ENCODE data around the gene GNL2. TPM values are rescaled to one million over a fixed set of nuclear protein-coding genes. Genes with fewer than 3 reads are reported as not detected.
"Not testable (repeated sequence)": the region's sequence is repeated elsewhere in the genome, so short reads cannot be mapped to it uniquely, and the experiment has no call there.

The GNL2 gene
- total RNA-seq, 1 experiment from 2014 or later = 133 TPM

- intact Hi-C loops (cut with micrococcal nuclease) = loop anchor here (1.0 kb wide), 1 partner anchor 119 kb away; no protein-coding TSS in a partner anchor
- TF ChIP-seq CTCF (IDR thresholded peaks at IDR 0.05; ENCODE audit: unreplicated experiment) = no peak
- peaks cover 24% of the 10 kb centered on the region for H3K36me3 Mint-ChIP-seq (ENCODE audit: insufficient read depth, unreplicated experiment)
- H3K27me3 Mint-ChIP-seq (ENCODE audit: insufficient read depth, unreplicated experiment) = no peaks in the 10 kb centered on the region
- no peak overlapping the region for H3K4me3 Mint-ChIP-seq (ENCODE audit: unreplicated experiment)
- H3K27ac Mint-ChIP-seq (ENCODE audit: low read depth, unreplicated experiment) = no peak overlapping the region
- no peaks in the 10 kb centered on the region for H3K4me1 Mint-ChIP-seq (ENCODE audit: insufficient read depth, unreplicated experiment)
- no peaks in the 10 kb centered on the region for H3K9me3 Mint-ChIP-seq (ENCODE audit: unreplicated experiment)
- POLR2A ChIA-PET = interaction anchor here (0.7 to 2.9 kb wide), 4 partner anchors 8 to 49 kb away, joined by 3 to 11 read pairs (median 6); partner anchors contain the start of genes MEAF6 and SNIP1
- no TSS peak for BruUV-seq (replicated peaks)
- DNase-seq (ENCODE audit: unreplicated experiment) = no peak
- CTCF ChIA-PET = interaction anchor here (0.8 to 2.3 kb wide), 3 partner anchors 40 to 119 kb away, joined by 3 to 10 read pairs (median 6); no protein-coding TSS in a partner anchor
Measured at GRCh38 chr1:37562984-37563383, 32.8 kb downstream of the GNL2 start.

GRCh38 chr1:37561133-37562132, 34.3 kb downstream of the GNL2 start:
- Mint-ChIP-seq H3K36me3 (ENCODE audit: insufficient read depth, unreplicated experiment) (peaks cover 9% of the 10 kb centered on the region), H3K4me1 (ENCODE audit: insufficient read depth, unreplicated experiment) (no peaks in the 10 kb centered on the region), H3K27ac (ENCODE audit: low read depth, unreplicated experiment) (no peak overlapping the region), H3K4me3 (ENCODE audit: unreplicated experiment) (no peak overlapping the region), H3K27me3 (ENCODE audit: insufficient read depth, unreplicated experiment) (no peaks in the 10 kb centered on the region), H3K9me3 (ENCODE audit: unreplicated experiment) (no peaks in the 10 kb centered on the region)
- ChIA-PET CTCF (interaction anchor here (0.7 kb wide), 1 partner anchor 115 kb away, joined by 3 read pairs; no protein-coding TSS in a partner anchor), POLR2A (no interaction called here)
- BruUV-seq (replicated peaks) = TSS peak; percentile 6
- intact Hi-C loops (cut with micrococcal nuclease) = loop anchor here (1.0 kb wide), 1 partner anchor 121 kb away; no protein-coding TSS in a partner anchor
- peak; percentile 45 for TF ChIP-seq CTCF (IDR thresholded peaks at IDR 0.05; ENCODE audit: unreplicated experiment)
- peak; percentile 44 for DNase-seq (ENCODE audit: unreplicated experiment)

- no peak for DNase-seq (ENCODE audit: unreplicated experiment)
- H3K27ac Mint-ChIP-seq (ENCODE audit: low read depth, unreplicated experiment) = no peak overlapping the region
- TF ChIP-seq CTCF (IDR thresholded peaks at IDR 0.05; ENCODE audit: unreplicated experiment) = no peak
- CTCF ChIA-PET = interaction anchor here (0.7 kb wide), 1 partner anchor 116 kb away, joined by 3 read pairs; no protein-coding TSS in a partner anchor
- intact Hi-C loops (cut with micrococcal nuclease) = no loop called here
- BruUV-seq (replicated peaks) = no TSS peak
- no peaks in the 10 kb centered on the region for H3K9me3 Mint-ChIP-seq (ENCODE audit: unreplicated experiment)
- no peaks in the 10 kb centered on the region for H3K27me3 Mint-ChIP-seq (ENCODE audit: insufficient read depth, unreplicated experiment)
- H3K4me1 Mint-ChIP-seq (ENCODE audit: insufficient read depth, unreplicated experiment) = no peaks in the 10 kb centered on the region
- no peak overlapping the region for H3K4me3 Mint-ChIP-seq (ENCODE audit: unreplicated experiment)
- POLR2A ChIA-PET = no interaction called here
- peaks cover 4% of the 10 kb centered on the region for H3K36me3 Mint-ChIP-seq (ENCODE audit: insufficient read depth, unreplicated experiment)
Measured at GRCh38 chr1:37560401-37561132, 35.2 kb downstream of the GNL2 start.

GRCh38 chr1:37559957-37560379, 35.8 kb downstream of the GNL2 start:
- H3K4me3 Mint-ChIP-seq (ENCODE audit: unreplicated experiment); CTCF ChIA-PET: not testable (repeated sequence)

More at GRCh38 chr1:37559957-37560379, 35.8 kb downstream of the GNL2 start:
- H3K4me1 Mint-ChIP-seq (ENCODE audit: insufficient read depth, unreplicated experiment); intact Hi-C loops (cut with micrococcal nuclease); H3K9me3 Mint-ChIP-seq (ENCODE audit: unreplicated experiment); H3K27ac Mint-ChIP-seq (ENCODE audit: low read depth, unreplicated experiment); DNase-seq (ENCODE audit: unreplicated experiment); POLR2A ChIA-PET; H3K27me3 Mint-ChIP-seq (ENCODE audit: insufficient read depth, unreplicated experiment); BruUV-seq (replicated peaks); H3K36me3 Mint-ChIP-seq (ENCODE audit: insufficient read depth, unreplicated experiment): not testable (repeated sequence)
